ENCODE data around the gene PHOSPHO1.

PHOSPHO1 gene

DNA sequence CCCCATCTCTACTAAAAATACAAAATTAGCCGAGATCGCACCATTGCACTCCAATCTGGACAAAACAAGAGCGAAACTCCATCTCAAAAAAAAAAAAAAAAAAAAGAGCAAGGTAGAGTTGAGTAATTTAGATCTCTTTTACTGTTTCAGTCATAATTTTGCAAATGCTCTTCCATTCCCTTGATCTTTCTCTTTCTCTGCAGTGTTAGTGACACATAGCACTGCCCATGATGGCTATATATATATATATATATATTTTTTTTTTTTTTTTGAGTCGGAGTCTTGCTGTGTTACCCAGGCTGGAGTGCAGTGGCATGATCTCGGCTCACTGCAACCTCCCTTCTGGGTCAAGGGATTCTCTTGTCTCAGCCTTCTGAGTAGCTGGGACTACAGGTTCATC, 12.2 kb upstream of the PHOSPHO1 start:
- no peak for DNase-seq (ENCODE audit: low read depth)

DNA sequence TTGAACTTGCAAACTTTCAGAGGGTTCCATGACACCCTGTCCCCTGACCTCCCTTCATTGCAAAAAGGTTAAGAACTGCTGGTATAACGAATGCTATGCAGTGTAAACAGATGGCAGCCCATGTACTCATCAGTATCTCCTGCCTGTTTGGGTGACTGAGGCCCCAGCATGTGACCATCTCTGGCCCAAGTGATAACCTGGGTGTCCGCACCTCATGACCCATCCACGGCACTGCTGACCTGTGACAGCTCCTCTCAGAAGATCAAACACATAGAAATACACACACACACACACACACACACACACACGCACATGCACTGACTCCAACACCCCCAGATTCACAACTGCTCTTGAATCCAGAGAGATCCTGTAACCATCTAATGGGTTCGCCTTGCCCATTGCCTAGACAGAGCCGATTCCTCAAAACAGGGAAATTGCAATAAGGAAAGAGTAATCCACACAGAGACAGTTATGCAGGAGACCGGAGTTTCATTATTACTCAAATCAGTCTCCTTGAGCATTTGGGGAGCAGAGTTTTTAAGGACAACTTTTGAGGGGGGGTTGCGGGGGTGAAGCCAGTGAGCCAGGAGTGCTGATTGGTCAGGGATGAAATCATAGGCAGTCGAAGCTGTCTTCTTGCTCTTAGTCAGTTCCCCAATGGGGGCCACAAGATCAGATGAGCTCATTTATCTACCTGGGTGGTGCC, 11.3 kb upstream of the PHOSPHO1 start:
- no peak for DNase-seq (ENCODE audit: low read depth)

DNA sequence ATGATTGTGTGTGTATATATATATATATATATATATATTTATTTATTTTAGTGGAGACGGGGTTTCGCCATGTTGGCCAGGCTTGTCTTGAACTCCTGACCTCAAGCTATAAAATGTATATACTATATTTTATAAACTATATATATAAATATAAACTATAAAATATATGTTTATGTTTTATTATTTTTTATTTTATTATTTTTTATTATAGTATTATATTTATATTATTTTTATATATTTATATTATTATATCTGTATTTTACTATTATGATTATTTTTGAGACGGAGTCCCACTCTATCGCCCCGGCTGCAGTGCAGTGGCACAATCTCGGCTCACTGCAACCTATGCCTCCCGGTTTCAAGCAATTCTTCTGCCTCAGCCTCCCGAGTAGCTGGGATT, 10.5 kb upstream of the PHOSPHO1 start:
- DNase-seq (ENCODE audit: low read depth), result no peak

DNA sequence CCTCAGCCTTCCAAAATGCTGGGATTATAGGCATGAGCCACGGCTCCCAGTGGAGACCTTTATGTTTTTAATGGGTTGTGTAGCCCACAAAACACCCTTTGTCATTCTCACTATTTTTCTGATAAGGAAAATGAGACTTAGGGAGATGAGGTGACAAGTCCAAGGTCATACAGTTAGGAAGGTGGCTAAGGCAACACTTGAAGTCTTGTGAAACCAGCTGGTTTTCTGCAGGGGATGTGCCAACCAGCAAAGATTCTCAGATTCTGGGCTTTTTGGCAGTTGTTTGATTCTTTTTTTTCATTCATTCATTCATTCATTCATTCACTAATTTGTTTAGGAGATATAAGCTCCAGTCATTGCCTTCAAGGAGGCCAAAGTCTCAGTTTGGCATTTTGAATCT, 10.0 kb upstream of the PHOSPHO1 start:
- DNase-seq (ENCODE audit: low read depth), result no peak

DNA sequence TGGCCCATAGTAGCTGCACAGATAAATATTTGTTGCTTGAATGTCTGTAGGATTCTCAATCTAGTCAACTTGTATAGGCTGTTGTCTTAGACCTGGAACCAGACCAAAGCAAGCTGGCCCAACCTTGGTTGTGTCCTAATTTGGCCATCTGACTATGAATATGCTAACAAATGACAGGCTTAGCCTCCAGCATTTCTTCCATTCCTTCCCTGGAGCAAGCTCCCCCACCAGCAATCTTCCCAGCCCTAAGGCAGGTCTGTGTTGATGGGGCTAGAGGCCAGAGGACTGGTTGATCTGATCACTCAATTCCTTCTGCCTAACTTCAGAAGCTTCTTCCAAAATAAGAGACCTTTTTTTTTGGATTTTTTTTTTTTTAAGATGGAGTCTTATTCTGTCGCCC, 9.4 kb upstream of the PHOSPHO1 start:
- DNase-seq (ENCODE audit: low read depth), result no peak

DNA sequence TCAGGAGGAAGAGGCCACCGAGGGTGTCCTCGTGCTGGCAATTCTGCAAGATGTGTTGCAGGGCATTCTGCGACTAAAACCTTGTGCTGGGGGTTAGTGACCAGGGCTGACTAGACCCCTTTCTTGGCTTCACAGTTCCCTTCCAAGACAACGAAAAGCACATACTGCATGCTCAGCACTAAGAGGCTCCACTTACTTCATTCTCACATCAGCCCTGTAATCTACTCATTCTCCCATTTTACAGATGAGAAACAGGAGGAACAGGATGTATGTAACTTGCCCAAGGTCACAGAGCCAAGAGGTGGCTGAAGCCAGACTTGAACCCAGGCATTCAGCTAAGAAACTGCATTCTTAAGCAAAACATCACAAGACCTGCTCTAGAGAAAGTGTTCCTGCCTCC, 5.3 kb upstream of the PHOSPHO1 start:
- no peak for DNase-seq (ENCODE audit: low read depth)

DNA sequence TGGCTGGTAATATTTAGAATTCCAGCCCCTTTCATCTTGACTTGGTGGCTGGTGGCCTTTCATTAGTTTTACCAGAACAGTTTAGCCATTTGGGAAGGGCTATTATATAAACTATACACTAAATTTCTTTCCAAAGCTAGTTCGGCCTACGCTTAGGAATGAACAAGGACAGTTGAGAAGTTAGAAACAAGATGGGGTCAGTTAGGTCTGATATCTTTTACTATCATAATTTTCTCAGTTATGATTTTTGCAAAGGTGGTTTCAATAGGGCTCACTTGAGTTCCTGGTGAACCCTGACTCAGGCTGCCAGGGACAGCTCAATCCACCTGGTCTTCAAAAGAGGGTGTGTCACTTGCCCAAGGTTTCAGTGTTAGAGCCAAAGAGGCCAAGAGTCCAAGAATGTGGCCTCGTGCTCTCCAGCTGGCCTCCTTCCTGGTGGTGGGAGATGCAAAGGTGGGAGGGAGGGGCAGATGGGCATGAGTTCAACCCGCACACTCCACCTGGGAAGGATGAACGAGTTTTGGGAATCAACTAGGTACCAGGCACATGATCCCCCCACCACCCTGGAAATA, 4.0 kb upstream of the PHOSPHO1 start:
- no peak for DNase-seq (ENCODE audit: low read depth)

DNA sequence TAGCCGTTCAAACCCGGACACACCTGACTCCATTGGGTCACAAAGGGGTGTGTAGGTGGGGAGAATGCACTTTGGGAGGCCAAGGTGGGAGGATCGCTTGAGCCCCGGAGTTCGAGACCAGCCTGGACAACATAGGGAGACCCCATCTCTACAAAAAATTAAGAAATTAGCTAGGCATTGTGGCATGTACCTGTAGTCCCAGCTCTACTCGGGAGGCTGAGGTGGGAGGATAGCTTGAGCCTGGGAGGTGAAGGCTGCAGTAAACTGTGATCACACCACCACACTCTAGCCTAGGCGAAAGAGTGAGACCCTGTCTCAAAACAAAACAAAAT, 942 bp upstream of the PHOSPHO1 start:
- DNase-seq (ENCODE audit: low read depth), result no peak

DNA sequence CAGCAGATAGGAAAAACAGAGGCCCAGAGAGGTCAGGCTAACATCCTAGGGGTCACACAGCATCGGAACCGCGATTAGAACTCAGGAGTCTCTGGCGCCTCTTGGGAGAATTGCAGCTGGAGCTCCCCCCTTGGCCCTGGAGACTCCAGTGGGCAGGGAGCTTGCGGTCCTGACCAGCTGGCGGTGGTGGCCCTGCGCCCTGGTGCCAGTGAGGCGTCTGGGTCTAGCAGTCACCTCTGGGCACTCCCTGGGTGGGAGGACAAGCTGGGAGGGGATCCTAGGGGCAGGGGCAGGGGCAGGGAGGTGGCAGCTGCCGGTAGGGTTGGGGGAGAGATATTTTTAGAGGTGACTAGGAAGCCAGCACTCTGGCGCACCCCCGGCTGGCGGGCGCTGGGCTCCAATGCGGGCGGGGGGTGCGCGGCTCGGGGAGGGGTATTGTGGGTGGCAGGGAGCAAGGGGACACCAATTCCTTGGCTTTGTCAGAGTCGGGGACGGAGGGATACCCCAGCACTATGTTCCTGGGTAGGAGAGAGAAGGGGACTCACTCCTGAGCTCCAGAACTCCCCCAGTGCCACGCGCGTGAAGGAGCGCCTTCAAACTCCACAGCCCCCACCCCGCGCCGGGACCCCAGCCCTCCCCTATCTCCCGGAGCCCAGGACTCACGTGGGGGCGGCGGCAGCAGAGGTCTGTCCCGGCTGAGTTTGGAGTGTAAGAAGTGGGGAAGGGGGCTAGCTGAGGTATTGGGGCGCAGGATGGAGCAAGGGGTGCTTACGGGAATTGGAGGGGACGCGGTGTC, 584 bp downstream of the PHOSPHO1 start:
- no peak for DNase-seq (ENCODE audit: low read depth)

DNA sequence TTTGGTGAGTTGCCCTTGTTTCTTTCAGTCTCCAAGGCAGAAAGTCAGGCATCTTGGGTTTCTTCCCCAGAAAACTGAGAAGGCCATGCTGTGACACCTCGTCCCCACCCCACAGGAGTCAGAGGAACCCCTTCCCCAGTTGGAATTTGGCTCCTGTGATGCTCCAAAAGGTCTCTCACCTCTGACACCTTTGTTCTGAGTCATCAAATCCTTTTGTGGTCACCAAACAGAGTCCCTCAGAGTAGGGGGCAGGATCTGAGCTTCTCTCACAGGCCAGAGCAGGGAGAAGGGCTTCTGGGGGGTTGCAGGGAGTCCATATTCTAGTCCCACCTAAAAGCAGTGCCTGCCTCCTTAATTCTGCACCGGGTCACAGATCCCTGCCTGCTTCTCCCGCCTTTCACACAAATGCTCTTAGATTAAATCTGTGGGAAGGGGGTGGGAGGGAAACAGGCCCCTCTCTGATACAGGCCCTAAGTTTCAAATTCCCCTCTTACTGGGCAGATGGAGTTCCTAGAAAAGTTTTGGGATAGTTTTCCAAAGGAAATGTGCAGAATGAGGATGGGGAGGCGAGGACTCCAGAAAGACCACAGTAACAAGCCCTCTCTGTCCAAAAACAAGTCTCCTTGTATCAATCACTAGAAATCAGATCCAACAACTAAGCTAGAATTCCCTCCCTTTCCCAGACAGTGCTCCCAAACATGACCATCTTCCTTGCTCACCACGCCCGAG, 1.3 kb downstream of the PHOSPHO1 start:
- DNase-seq (ENCODE audit: low read depth), result no peak

DNA sequence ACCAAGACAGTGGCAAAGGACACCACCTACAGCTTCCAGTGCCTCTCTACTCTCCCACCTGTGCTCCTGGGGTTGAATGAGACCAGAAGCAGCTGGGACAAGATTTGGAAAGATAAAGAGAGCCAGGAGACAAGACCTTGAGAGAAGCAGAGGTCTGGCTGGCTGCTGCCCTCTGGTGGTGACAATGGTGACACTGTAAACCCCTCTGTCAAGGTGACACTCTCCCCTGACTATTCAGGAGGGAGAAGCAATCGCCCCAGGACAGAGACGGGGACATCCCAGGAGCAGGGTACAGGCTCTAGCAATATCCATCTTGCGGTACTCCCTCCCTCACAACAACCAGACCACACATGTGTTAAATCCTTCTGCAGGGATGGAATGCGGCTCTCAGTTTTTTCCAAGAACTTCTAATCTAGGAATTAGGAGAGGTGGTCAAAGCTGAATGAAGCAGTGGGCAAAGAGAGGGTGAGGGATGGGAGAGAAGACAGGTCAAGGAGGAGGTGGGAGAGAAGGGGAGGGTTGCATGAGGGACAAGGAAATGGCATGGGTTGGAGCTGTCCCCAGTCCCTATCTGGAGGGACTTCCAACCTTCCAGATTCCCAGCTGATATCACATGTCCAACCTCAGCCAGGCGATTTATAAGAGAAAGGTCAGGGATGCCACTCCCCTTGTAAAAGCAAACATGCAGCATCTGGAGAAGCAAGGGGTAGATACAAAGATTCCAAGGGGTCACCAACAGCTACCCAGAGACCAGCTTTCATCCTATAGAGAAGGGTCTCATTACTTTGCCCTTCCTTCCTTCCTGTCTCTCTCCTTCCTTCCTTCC, 2.9 kb downstream of the PHOSPHO1 start:
- peak; percentile 67 for DNase-seq (ENCODE audit: low read depth)

DNA sequence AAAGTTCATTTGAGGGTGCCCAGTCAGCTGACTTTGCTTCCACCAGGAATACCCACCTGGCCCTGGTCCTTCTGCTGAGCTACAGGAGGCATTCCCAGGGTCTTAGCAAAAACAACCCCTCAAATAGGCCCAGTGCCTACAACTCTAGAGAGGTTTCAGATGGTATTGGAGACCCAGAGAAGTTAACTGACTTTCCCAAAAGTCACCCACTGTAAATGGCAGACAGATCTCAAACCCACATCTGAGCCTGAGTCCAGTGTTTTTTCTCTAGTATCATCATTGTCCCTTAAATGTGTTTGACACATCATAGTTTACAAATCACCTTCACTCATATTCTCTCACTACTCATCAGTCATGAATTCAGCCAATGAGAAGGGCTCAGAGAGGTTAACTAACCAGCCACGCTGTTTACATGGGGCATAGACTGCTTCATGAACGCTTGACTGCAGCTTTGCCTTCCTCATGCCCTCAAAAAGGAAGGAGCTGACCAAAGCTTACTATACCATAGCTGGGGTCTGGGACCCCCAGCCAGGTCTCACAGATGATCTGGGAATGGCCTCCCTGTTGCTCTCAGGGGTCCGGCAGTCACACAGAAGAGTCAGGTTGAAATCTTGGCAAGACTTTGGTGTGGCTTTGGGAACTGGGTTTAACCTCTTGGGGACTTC, 3.7 kb downstream of the PHOSPHO1 start:
- no peak for DNase-seq (ENCODE audit: low read depth)

DNA sequence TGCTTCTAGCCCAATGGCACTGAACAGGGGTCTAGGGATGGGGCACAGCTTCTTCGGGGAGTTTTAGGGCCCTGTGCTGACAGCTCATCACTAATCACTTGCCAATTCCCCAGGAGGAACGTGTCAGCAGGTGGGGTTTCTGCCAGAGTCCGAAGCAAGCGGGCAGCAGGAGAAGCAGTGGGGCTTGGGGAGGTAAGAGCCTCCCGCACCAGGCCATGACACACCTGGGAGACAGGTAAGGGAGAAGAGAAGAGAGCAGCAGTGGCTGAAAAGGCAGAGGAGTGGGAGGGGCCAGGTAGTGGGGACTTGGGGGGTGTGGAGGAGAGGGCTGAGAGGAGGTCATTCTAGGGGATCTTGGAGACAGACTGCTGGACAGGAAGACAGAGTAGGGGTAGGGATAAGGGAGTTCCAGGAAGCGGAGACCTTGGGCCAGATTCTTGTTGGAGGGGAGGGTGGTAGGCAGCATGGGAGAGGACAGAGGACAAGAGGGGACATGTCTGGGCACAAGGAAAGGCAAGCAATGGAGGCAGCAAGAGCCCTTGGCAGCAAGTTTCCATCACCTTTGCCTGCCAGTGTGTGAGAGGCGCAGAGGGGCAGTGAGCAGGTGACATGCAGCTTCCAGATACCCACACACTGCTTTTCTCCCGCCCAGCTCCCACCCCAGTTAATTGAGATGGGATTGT, 4.9 kb downstream of the PHOSPHO1 start:
- no peak for DNase-seq (ENCODE audit: low read depth)

DNA sequence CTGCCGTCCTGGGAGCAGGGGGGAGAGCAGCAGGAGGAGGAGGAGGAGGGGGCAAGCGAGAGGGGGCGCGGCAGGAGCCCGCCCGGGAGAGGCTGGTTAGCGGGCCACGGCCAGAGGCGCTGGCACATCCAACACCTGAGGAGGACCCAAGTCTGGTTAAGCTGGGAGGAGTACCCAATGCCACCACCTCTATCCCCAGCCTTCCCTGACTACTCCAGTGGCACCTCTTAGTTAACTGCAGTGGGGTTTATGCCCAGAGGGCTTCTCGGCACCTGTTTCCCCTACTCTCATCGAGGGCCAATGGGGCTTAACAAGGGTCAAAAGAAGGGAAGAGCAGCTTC, 5.6 kb downstream of the PHOSPHO1 start:
- no peak for DNase-seq (ENCODE audit: low read depth)

DNA sequence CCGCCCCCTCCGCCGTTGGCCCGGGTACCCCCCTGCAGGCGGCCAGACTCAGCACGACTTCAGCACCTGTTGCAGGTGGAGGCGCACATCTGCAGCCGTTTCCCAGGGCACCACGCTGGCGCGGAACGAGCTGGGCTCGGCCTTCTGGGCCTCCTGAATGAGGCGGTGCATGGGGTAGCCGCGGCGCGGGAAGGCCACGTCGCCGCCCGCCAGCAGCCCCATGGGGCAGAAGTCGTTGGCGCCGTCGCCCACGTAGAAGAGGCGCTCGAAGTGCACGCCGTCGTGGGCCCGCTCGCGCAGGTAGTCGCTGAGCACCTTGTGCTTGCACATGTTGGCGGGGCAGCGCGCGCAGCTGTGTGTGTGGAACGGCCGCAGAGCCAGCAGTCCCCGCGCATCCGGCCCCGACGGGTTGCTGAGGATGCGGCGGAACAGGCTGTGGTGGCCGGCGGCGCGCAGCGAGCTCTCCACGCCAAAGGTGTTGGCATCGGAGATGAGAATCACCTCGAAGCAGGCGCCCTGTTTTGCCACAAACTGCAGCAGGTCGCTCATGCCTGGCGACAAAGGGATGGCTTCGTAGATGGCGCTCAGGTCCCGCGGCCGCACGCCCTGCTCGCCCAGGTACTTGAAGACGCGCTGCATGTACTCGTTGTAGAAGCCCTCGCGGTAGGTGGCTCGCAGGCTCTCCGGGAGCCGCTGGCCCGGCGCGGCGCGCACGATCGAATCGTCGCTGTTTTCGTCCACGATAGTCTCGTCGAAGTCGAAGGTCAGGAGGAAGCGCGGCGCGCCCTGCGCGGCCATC, 6.2 kb downstream of the PHOSPHO1 start:
- DNase-seq (ENCODE audit: low read depth), result no peak

DNA sequence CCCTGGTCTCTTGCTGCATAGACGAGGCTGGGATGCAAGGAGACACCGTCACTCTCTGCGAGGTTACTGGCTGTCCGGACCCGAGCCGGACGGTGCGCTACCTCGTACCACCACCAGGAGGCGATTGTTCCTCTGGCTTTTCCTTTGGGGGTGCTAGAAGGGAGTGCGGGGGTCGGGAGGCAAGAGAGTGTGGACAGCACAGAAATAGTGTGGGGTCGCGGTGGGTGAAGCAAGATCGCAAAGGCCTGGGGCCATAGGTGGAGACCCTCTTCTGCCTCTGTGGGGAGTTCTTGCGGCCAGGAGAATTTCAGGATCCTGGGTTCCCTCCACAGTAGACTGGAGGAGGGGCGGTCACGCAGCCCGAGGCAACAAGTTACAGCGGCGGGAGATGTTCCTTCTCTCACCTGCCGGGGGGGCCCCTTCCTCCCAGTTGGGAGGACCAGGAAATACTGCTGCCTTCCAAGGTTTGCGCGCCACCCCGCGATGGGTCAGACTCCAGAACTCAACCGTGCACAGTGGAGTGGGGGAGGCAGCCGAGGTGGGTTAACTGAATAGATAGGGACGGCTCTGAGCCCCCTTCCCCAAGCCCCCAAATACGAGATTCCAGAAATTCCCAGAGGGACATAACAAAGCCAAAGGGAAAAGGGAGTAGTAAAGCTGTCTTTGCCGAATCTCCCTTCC, 6.9 kb downstream of the PHOSPHO1 start:
- DNase-seq (ENCODE audit: low read depth), result no peak

DNA sequence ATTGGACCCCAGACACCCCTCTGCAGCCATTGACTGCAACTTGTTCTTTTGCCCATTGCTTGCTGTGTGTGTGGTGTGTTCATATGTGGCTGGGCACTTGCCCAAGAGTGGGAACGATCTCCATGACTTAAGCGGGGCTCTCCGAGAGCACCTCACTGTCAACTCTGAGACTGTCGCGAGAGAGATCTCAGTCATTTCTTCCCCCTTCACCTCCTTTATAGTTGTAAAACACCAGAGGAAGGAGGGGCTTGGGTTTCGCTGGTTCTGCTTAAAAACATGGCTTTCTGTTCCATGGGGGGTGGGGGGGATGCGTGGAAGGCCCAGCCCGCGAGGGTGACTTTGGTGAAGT, 7.4 kb downstream of the PHOSPHO1 start:
- DNase-seq (ENCODE audit: low read depth), result no peak

DNA sequence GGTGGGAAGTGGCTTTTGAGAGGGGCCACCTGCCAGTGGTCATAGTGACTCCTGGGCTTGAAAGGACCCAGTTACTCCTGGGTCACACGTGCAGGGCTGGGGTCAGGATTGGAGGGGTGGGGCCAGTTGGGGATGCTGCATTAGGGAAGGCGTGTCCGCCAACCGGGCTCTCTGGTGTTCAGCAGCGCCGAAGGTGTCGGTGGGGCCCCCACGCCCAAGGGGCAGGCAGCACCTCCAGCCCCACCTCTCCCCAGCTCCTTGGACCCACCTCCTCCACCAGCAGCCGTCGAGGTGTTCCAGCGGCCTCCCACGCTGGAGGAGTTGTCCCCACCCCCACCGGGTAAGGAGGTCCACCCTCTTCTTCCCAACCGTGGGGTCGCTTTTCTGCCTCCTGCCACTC, 10.6 kb downstream of the PHOSPHO1 start:
- no peak for DNase-seq (ENCODE audit: low read depth)

Measured in stimulated activated CD8-positive, alpha-beta memory T cell treated with anti-CD3 and anti-CD28 coated beads, Interleukin-12 subunit alpha, Interleukin-12 subunit beta, amount 100 ng/mL, for 1 hour (primary cell).